ENCODE measurements around the gene CDH22. TPM values are rescaled to one million over a fixed set of nuclear protein-coding genes. Genes with fewer than 3 reads are reported as not detected.

CDH22 gene
- polyA plus RNA-seq, 1 donor, result 0.37 TPM

DNA sequence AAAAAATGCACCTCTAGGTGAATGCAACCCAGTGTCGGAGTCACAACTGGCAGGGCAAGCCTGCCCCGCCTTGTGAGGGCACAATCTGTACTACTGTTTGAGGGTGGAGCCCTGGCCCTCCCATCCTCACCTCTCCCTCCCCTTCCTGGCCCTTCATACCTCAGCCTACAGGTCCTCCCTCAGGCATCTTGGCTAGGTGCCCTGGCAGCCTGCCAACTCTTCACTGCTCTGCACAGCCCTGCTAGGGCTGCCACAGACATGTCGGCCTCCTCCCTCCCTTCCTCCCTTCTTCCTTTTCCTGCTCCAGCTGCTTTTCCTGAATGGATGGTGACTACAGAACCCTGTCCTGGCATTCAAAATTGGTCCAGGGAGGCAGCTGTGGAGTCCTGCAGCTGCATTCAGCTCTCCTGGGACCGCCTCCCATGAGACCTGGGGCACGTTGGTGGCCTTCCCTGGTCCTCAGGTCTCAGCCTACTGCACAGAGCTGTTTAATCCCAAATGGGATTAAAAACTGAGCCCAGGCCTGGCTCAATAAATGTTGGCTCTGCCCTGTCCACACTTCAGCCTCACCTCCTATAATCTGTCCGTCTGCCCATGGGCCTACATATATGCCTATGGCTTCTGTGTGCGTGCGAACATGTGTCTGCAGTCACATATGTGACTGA lies 52.7 kb downstream of the CDH22 start:
- H3K27me3 ChIP-seq (ENCODE audit: control insufficient read depth, insufficient read depth, low read length), result peaks cover 47% of the 10 kb centered on the region
- no peaks in the 10 kb centered on the region for H3K9me3 ChIP-seq (ENCODE audit: control insufficient read depth, low read depth, low read length)
- no peaks in the 10 kb centered on the region for H3K4me1 ChIP-seq (ENCODE audit: control insufficient read depth, insufficient read depth, low read length)
- no peak overlapping the region for H3K4me3 ChIP-seq (ENCODE audit: low read length)
- H3K27ac ChIP-seq (ENCODE audit: low read length), result no peak overlapping the region
- peak; percentile 25 to 52 for DNase-seq
- WGBS (ENCODE audit: insufficient coverage, low lambda C conversion rate), result no CpG with 5 or more reads among the region's 8 CpGs
- no peaks in the 10 kb centered on the region for H3K36me3 ChIP-seq (ENCODE audit: control insufficient read depth, insufficient read depth, low read length)

DNA sequence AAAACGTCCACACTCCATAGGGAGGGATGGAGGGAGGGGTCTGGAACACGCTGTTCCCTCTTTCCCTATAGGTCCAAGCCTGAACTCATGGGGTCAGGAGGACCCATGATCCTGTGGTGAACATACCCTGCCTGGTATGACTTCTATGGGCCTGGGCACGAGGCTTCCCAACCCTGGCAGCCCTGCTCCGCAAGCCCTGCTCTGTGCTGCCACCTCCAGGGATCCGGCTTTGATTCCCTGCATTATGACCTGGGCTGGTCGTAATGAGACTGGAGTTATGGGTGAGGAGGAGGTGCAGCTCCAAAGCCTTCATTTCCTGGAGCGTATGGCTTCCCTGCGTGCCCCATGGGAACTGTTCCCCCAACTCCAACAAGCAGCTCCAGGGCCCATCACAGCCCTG lies 54.9 kb downstream of the CDH22 start:
- Histone ChIP-seq H3K36me3 (ENCODE audit: control insufficient read depth, insufficient read depth, low read length) (no peaks in the 10 kb centered on the region), H3K27ac (ENCODE audit: low read length) (no peak overlapping the region), H3K9me3 (ENCODE audit: control insufficient read depth, low read depth, low read length) (no peaks in the 10 kb centered on the region), H3K4me1 (ENCODE audit: control insufficient read depth, insufficient read depth, low read length) (no peaks in the 10 kb centered on the region), H3K4me3 (ENCODE audit: low read length) (no peak overlapping the region), H3K27me3 (ENCODE audit: control insufficient read depth, insufficient read depth, low read length) (peaks cover 55% of the 10 kb centered on the region)
- no CpG with 5 or more reads among the region's 8 CpGs for WGBS (ENCODE audit: insufficient coverage, low lambda C conversion rate)
- DNase-seq, result no peak

DNA sequence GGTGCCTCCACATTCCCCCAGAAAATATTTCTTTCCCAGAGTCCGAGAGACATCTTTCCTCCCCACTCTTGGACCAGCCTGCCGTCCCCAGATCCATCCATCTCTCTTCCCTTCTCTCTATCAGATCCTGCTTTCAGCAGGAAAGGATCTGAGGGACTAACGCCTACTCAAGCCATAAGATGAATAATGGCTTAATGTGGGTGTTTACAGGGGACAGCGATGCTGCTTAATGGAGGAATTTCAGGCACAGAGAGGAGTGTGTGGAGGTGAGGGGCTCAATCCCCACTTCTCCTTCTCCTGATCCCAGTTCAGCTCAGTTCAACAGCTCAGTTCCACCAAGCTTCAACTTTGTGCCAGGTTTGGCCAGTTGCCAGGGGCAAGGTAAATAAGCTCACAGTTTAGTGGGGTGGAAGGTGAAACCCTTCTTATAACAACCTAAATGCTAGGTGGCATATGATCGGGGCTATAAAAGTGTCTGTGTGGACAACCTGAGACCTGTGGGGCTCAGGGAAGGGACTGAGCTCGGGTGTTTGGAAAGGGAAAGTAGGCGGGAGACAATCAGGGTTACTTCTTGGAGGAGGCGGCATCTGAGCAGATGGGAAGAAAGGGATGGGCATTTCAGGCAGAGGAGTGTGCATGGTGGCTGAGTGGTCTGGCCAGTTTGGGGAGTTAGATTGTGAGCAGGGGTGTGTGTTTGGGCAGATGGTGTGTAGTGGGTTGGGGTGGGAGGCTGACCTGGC lies 55.8 kb downstream of the CDH22 start:
- DNase-seq, result no peak
- Histone ChIP-seq H3K9me3 (ENCODE audit: control insufficient read depth, low read depth, low read length) (no peaks in the 10 kb centered on the region), H3K27ac (ENCODE audit: low read length) (no peak overlapping the region), H3K36me3 (ENCODE audit: control insufficient read depth, insufficient read depth, low read length) (no peaks in the 10 kb centered on the region), H3K4me3 (ENCODE audit: low read length) (no peak overlapping the region), H3K27me3 (ENCODE audit: control insufficient read depth, insufficient read depth, low read length) (peaks cover 59% of the 10 kb centered on the region), H3K4me1 (ENCODE audit: control insufficient read depth, insufficient read depth, low read length) (no peaks in the 10 kb centered on the region)
- 57% methylated on average over 1 of the region's 8 CpGs for WGBS (ENCODE audit: insufficient coverage, low lambda C conversion rate)

DNA sequence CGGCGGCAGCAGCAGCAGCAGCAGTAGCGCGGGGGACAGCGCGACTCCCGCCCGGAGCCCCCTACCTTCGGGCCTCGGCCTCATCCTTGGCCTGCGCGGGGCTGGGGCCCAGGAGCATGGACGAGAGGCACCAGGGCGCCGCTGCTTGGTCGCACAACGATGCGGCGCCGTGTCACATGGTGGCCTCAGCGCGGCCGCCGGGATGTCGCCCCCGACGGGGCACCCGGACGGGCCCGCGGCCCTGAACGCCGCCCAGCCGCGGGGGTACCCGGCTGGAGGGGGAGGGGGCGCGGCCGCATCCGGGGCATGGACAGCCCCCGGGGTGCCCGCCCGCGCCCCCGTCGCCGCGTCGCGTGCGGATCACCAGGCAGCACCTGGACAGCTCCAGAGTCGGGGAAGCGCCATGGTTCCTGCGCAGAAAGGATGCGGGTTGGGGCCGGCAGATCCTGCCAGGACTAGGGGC lies 57.1 kb downstream of the CDH22 start:
- no peak for DNase-seq
- no peaks in the 10 kb centered on the region for H3K9me3 ChIP-seq (ENCODE audit: control insufficient read depth, low read depth, low read length)
- no peaks in the 10 kb centered on the region for H3K36me3 ChIP-seq (ENCODE audit: control insufficient read depth, insufficient read depth, low read length)
- H3K27me3 ChIP-seq (ENCODE audit: control insufficient read depth, insufficient read depth, low read length), result peaks cover 71% of the 10 kb centered on the region
- WGBS (ENCODE audit: insufficient coverage, low lambda C conversion rate), result no CpG with 5 or more reads among the region's 56 CpGs
- no peak overlapping the region for H3K27ac ChIP-seq (ENCODE audit: low read length)
- H3K4me3 ChIP-seq (ENCODE audit: low read length), result no peak overlapping the region
- H3K4me1 ChIP-seq (ENCODE audit: control insufficient read depth, insufficient read depth, low read length), result no peaks in the 10 kb centered on the region

DNA sequence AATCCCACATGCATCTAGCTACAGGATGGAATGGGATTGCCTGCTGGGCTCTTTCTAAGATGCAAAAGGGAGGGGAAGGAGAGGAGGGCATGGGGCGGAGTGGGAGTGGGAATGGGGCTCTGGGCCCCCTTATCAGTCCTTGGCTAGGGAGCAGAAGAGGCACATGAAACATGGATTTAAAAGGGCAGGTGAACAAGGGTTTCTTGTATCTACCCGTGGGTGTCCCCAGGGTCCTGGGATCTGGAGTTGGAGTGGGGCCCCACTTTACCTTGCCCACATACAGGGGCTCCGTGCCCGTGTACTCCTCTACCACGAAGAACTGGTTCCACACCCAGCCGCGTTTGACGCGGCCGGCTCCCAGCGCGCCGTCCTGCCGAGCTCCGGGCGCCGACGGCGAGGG lies 57.5 kb downstream of the CDH22 start:
- Histone ChIP-seq H3K4me3 (ENCODE audit: low read length) (no peak overlapping the region), H3K9me3 (ENCODE audit: control insufficient read depth, low read depth, low read length) (no peaks in the 10 kb centered on the region), H3K27ac (ENCODE audit: low read length) (no peak overlapping the region), H3K4me1 (ENCODE audit: control insufficient read depth, insufficient read depth, low read length) (no peaks in the 10 kb centered on the region), H3K36me3 (ENCODE audit: control insufficient read depth, insufficient read depth, low read length) (no peaks in the 10 kb centered on the region), H3K27me3 (ENCODE audit: control insufficient read depth, insufficient read depth, low read length) (peaks cover 76% of the 10 kb centered on the region)
- DNase-seq, result no peak
- no CpG with 5 or more reads among the region's 19 CpGs for WGBS (ENCODE audit: insufficient coverage, low lambda C conversion rate)

DNA sequence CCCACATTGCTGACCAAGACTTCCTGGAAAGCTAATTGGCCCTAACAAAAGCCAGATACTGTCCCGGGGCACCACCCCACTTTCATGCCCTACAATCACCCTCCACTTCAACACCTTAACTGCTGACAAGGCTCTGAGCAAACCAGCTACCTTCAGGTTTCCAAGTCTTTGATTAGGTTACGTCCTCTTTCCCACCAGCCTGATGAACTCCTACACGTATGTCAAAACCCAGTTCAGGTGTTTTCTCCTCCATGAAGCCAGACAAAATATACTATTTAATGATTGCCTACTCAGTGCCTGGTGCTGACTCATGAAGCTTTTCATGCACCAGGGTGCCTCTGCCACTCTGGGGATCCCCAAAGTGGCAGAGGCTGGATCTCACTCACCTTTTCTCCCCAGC lies 58.6 kb downstream of the CDH22 start:
- H3K9me3 ChIP-seq (ENCODE audit: control insufficient read depth, low read depth, low read length), result no peaks in the 10 kb centered on the region
- H3K4me3 ChIP-seq (ENCODE audit: low read length), result no peak overlapping the region

DNA sequence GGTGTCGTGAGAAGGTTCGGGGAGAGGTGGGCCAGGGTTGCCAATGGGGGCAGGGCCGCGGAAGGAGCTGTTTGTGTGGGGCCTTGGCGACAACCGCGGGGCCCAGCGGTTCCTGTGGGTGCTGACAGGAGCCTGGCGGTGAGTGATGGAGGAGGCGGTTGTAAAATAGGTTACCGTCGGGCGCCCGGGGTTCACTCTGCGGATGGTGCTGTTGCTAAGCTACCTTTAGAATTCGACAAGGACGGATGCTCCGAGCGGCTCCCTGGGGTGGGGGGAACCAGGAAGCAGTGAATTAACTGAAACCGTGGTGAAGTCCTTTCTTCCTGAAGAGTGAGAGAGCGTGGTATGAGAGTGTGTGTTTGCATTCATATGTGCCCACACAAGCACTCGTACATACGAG lies 61.7 kb downstream of the CDH22 start:
- DNase-seq, result peak in 1 of 2 donors; percentile 11
- no CpG with 5 or more reads among the region's 23 CpGs for WGBS (ENCODE audit: insufficient coverage, low lambda C conversion rate)
- H3K36me3 ChIP-seq (ENCODE audit: control insufficient read depth, insufficient read depth, low read length), result no peaks in the 10 kb centered on the region
- peaks cover 62% of the 10 kb centered on the region for H3K27me3 ChIP-seq (ENCODE audit: control insufficient read depth, insufficient read depth, low read length)
- H3K4me3 ChIP-seq (ENCODE audit: low read length), result no peak overlapping the region
- no peaks in the 10 kb centered on the region for H3K9me3 ChIP-seq (ENCODE audit: control insufficient read depth, low read depth, low read length)
- H3K4me1 ChIP-seq (ENCODE audit: control insufficient read depth, insufficient read depth, low read length), result no peaks in the 10 kb centered on the region
- H3K27ac ChIP-seq (ENCODE audit: low read length), result no peak overlapping the region

More for the DNA sequence above, 58.6 kb downstream of the CDH22 start:
- Histone ChIP-seq H3K27me3 (ENCODE audit: control insufficient read depth, insufficient read depth, low read length) (peaks cover 84% of the 10 kb centered on the region), H3K36me3 (ENCODE audit: control insufficient read depth, insufficient read depth, low read length) (no peaks in the 10 kb centered on the region), H3K27ac (ENCODE audit: low read length) (no peak overlapping the region), H3K4me1 (ENCODE audit: control insufficient read depth, insufficient read depth, low read length) (no peaks in the 10 kb centered on the region)
- DNase-seq, result no peak
- WGBS (ENCODE audit: insufficient coverage, low lambda C conversion rate), result no CpG with 5 or more reads among the region's 3 CpGs

DNA sequence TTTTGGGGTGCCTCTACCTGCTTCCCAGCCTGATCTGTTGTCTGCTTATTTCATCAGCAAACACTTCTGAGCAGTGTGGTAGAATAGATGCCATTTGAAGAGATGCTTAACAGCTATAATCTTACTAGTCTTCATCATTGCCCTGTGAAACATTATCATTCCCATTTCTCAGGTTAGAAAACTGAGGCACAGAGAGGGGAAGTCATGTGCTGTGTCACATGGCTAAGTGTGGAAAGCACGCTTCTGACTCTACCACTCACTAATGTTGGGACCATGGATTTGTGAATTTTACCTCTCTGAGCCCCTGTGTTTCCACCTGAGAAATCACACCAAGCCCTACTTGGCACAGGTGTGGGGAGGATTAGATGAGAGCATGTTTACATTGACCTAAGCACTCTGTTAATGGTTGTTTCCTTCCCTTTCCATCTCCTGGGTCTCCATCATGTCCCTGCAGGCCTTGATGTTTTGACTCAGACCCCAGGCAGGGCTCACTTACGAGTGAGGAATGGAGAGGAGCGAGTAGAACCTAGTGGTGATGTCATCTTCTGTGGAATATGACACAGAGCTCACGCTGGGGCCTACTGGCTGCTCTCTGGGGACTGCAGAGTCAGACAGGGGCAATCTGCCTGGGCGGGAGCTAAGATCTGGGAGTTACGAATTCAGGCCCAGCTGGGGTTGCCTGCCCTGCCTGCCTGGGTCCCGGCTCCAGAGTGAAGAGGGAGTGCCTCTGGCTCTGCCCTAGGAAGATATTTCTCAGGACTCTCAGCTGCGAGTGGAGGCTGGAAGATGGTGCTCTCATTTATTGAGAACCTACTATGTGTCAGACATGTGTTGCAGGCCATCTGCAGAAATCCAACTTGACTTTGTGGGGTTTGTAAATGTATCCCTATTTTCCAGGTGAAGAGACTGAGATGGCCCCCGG lies 64.3 kb downstream of the CDH22 start:
- H3K27me3 ChIP-seq (ENCODE audit: control insufficient read depth, insufficient read depth, low read length), result peaks cover 39% of the 10 kb centered on the region
- no peaks in the 10 kb centered on the region for H3K36me3 ChIP-seq (ENCODE audit: control insufficient read depth, insufficient read depth, low read length)
- no peak for DNase-seq
- no peak overlapping the region for H3K27ac ChIP-seq (ENCODE audit: low read length)
- H3K9me3 ChIP-seq (ENCODE audit: control insufficient read depth, low read depth, low read length), result no peaks in the 10 kb centered on the region
- no CpG with 5 or more reads among the region's 9 CpGs for WGBS (ENCODE audit: insufficient coverage, low lambda C conversion rate)
- no peak overlapping the region for H3K4me3 ChIP-seq (ENCODE audit: low read length)
- no peaks in the 10 kb centered on the region for H3K4me1 ChIP-seq (ENCODE audit: control insufficient read depth, insufficient read depth, low read length)

DNA sequence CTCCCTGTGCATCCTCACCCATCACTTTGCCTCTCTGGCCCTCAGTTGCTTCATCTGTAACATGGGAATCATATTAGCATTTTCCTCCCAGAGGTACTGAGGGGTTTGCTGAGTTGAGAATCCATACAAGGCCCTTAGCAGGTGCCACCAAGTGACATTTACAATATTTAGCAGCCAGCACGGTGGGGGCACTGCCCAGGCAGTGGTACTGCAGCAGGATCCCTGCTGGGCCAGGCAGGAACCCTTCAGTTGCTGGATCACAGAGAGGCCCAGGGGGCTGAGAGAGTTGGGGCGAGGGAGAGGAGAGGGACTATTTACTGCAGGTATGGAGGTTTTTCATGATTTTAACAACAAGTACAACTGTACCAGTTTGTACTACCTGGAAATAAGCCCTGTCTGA lies 65.9 kb downstream of the CDH22 start:
- no CpG with 5 or more reads among the region's 2 CpGs for WGBS (ENCODE audit: insufficient coverage, low lambda C conversion rate)
- no peak overlapping the region for H3K4me3 ChIP-seq (ENCODE audit: low read length)
- no peaks in the 10 kb centered on the region for H3K4me1 ChIP-seq (ENCODE audit: control insufficient read depth, insufficient read depth, low read length)
- H3K36me3 ChIP-seq (ENCODE audit: control insufficient read depth, insufficient read depth, low read length), result no peaks in the 10 kb centered on the region
- peaks cover 35% of the 10 kb centered on the region for H3K27me3 ChIP-seq (ENCODE audit: control insufficient read depth, insufficient read depth, low read length)
- DNase-seq, result no peak
- H3K27ac ChIP-seq (ENCODE audit: low read length), result no peak overlapping the region
- no peaks in the 10 kb centered on the region for H3K9me3 ChIP-seq (ENCODE audit: control insufficient read depth, low read depth, low read length)

DNA sequence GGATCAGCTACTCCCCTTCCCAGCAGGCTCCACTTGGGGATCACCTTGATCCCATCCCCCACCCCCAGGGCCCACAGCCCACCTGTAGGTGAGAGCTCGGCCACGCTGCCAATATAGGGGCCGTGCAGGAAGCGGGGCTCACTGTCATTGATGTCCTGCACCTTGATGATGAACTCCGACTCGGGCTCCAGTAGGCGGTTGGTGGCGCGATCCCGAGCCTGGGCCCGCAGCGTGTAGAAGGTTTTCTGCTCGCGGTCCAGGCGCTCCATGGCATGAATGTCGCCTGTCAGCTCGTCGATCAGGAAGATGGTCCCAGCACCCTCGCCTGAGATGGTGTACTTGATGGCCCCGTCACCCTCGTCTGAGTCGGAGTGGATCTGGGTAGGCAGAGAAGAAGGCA lies 67.4 kb downstream of the CDH22 start:
- Histone ChIP-seq H3K9me3 (ENCODE audit: control insufficient read depth, low read depth, low read length) (no peaks in the 10 kb centered on the region), H3K36me3 (ENCODE audit: control insufficient read depth, insufficient read depth, low read length) (no peaks in the 10 kb centered on the region), H3K4me3 (ENCODE audit: low read length) (no peak overlapping the region), H3K27ac (ENCODE audit: low read length) (no peak overlapping the region), H3K27me3 (ENCODE audit: control insufficient read depth, insufficient read depth, low read length) (peaks cover 25% of the 10 kb centered on the region), H3K4me1 (ENCODE audit: control insufficient read depth, insufficient read depth, low read length) (no peaks in the 10 kb centered on the region)
- DNase-seq, result no peak
- WGBS (ENCODE audit: insufficient coverage, low lambda C conversion rate), result no CpG with 5 or more reads among the region's 22 CpGs
